Upper lobe of right lung (tissue), 1 donor: ENCODE data around the gene RADX. TPM values are rescaled to one million over a fixed set of nuclear protein-coding genes. Genes with fewer than 3 reads are reported as not detected.

Source experiments
- ATAC-seq: fragments of 200-7000 bp; cut with Tn5 transposase; one replicate; pipeline ENCODE4 v1.9.1; 2020; ENCODE audit warnings: mild to moderate bottlenecking, moderate library complexity
- DNase-seq: peaks from one replicate; pipeline ENCODE4 v3.0.0-alpha.2; 2020
- H3K27ac ChIP-seq: fragments of 200-600 bp; one replicate; pipeline ENCODE4 v1.8.0; 2022
- H3K27me3 ChIP-seq: fragments of 200-600 bp; one replicate; pipeline ENCODE4 v1.8.0; 2022; ENCODE audit warnings: mild to moderate bottlenecking
- H3K36me3 ChIP-seq: fragments of 200-600 bp; one replicate; pipeline ENCODE4 v1.8.0; 2022
- H3K4me1 ChIP-seq: fragments of 200-600 bp; one replicate; pipeline ENCODE4 v1.8.0; 2022
- H3K4me3 ChIP-seq: fragments of 200-600 bp; one replicate; pipeline ENCODE4 v1.8.0; 2022; ENCODE audit warnings: mild to moderate bottlenecking
- H3K9me3 ChIP-seq: fragments of 200-600 bp; one replicate; pipeline ENCODE4 v1.8.0; 2022
- CTCF ChIP-seq: fragments of 200-600 bp; IDR thresholded peaks from one replicate; pipeline ENCODE4 v1.8.0; 2022; ENCODE audit warnings: antibody characterized with exemption
- intact Hi-C: fragments of 100-400 bp; cut with DNase I; formaldehyde crosslinking; loops from one replicate; pipeline ENCODE4 v1.11.0; 2022
- long read RNA-seq: library from polyadenylated mRNA; unstranded; transcript quantifications from one replicate; pipeline ENCODE4 v2.0.0, GENCODE V29; 2021
- total RNA-seq: library from RNA; stranded (reverse); fragmentation: NEBNext Ultra II Directional; extraction: Animal tissue kit (Norgen Biotek cat#: 25700); gene quantifications from one replicate; pipeline ENCODE4 v1.2.1, GENCODE V29; 2021
- donor health status: DM: no; HTN: yes; CAD: no; lungs with severe emphysema.

Gene RADX
- total RNA-seq = 2.4 TPM
- long read RNA-seq = 0 reads

GRCh38 chrX:106611679-106612392 lies at the start of gene RADX:
RADX (plus strand) TSS chrX:106611978; CDS start chrX:106612081, 103 bp downstream.
- TF ChIP-seq CTCF = no peak
- Histone ChIP-seq H3K27me3 (no peaks in the 10 kb centered on the region), H3K36me3 (no peaks in the 10 kb centered on the region), H3K4me1 (no peaks in the 10 kb centered on the region), H3K27ac (peak within 1 kb of the TSS; percentile 11), H3K9me3 (no peaks in the 10 kb centered on the region), H3K4me3 (peak within 1 kb of the TSS; percentile 57)
- ATAC-seq = peak; percentile 100
- intact Hi-C loops = no loop called here
- peak; percentile 91 for DNase-seq

GRCh38 chrX:106564986-106565385 lies 46.8 kb upstream of the RADX start:
- no peaks in the 10 kb centered on the region for H3K4me1 ChIP-seq
- H3K36me3 ChIP-seq = no peaks in the 10 kb centered on the region
- DNase-seq (no peak), ATAC-seq (no peak)
- no peaks in the 10 kb centered on the region for H3K9me3 ChIP-seq
- TF ChIP-seq CTCF = no peak
- H3K27ac ChIP-seq = no peak overlapping the region
- intact Hi-C loops = no loop called here
- H3K4me3 ChIP-seq = no peak overlapping the region
- no peaks in the 10 kb centered on the region for H3K27me3 ChIP-seq

- H3K9me3 ChIP-seq = no peaks in the 10 kb centered on the region
- no peaks in the 10 kb centered on the region for H3K4me1 ChIP-seq
- no peak overlapping the region for H3K27ac ChIP-seq
- intact Hi-C loops = no loop called here
- ATAC-seq (no peak), DNase-seq (no peak)
- no peaks in the 10 kb centered on the region for H3K27me3 ChIP-seq
- H3K4me3 ChIP-seq = no peak overlapping the region
- TF ChIP-seq CTCF = no peak
- H3K36me3 ChIP-seq = no peaks in the 10 kb centered on the region
These were observed 45.4 kb upstream of the RADX start for GRCh38 chrX:106566362-106566761.

GRCh38 chrX:106581856-106582255 lies 29.9 kb upstream of the RADX start:
- intact Hi-C loops = no loop called here
- DNase-seq (no peak), ATAC-seq (no peak)
- Histone ChIP-seq H3K27me3 (no peaks in the 10 kb centered on the region), H3K27ac (no peak overlapping the region), H3K4me3 (no peak overlapping the region), H3K36me3 (no peaks in the 10 kb centered on the region), H3K4me1 (no peaks in the 10 kb centered on the region), H3K9me3 (no peaks in the 10 kb centered on the region)
- TF ChIP-seq CTCF = no peak

- Histone ChIP-seq H3K27ac (no peak overlapping the region), H3K4me3 (no peak overlapping the region), H3K36me3 (no peaks in the 10 kb centered on the region), H3K4me1 (no peaks in the 10 kb centered on the region), H3K9me3 (no peaks in the 10 kb centered on the region), H3K27me3 (no peaks in the 10 kb centered on the region)
- TF ChIP-seq CTCF = no peak
- peak; percentile 28 for ATAC-seq
- DNase-seq = no peak
- intact Hi-C loops = no loop called here
These were observed 26.3 kb upstream of the RADX start for GRCh38 chrX:106585478-106585877.
